ENCODE data around the gene ERBB4.

Gene ERBB4

GRCh38 chr2:212181646-212182045, 357.0 kb downstream of the ERBB4 start:
- TF ChIP-seq ZNF70 (CRISPR knock-in tag; IDR thresholded peaks at IDR 0.05) (no peak), ARNTL (CRISPR knock-in tag; IDR thresholded peaks at IDR 0.05; ENCODE audit: borderline replicate concordance, low read depth) (no peak), OSR1 (CRISPR knock-in tag; IDR thresholded peaks at IDR 0.05) (no peak), ZFP3 (CRISPR knock-in tag; IDR thresholded peaks at IDR 0.05) (no peak), PATZ1 (CRISPR knock-in tag; IDR thresholded peaks at IDR 0.05; ENCODE audit: borderline replicate concordance) (no peak), ZFP30 (CRISPR knock-in tag; IDR thresholded peaks at IDR 0.05) (no peak), SNAI2 (CRISPR knock-in tag; IDR thresholded peaks at IDR 0.05) (no peak), ISL1 (CRISPR knock-in tag; IDR thresholded peaks at IDR 0.05) (no peak), PPARA (CRISPR knock-in tag; IDR thresholded peaks at IDR 0.05; ENCODE audit: borderline replicate concordance) (no peak), TCF4 (CRISPR knock-in tag; IDR thresholded peaks at IDR 0.05; ENCODE audit: borderline replicate concordance) (no peak), RARB (CRISPR knock-in tag; IDR thresholded peaks at IDR 0.05) (no peak), ZNF8 (CRISPR knock-in tag; IDR thresholded peaks at IDR 0.05) (no peak), CSDC2 (CRISPR knock-in tag; IDR thresholded peaks at IDR 0.05) (no peak), ZNF565 (CRISPR knock-in tag; conservative IDR thresholded peaks at IDR 0.05; ENCODE audit: low read depth) (no peak), ESRRG (CRISPR knock-in tag; IDR thresholded peaks at IDR 0.05) (no peak), ZC3H10 (CRISPR knock-in tag; IDR thresholded peaks at IDR 0.05) (no peak), CSRNP3 (CRISPR knock-in tag; IDR thresholded peaks at IDR 0.05) (no peak)
- TF ChIP-seq, protein P1, sequence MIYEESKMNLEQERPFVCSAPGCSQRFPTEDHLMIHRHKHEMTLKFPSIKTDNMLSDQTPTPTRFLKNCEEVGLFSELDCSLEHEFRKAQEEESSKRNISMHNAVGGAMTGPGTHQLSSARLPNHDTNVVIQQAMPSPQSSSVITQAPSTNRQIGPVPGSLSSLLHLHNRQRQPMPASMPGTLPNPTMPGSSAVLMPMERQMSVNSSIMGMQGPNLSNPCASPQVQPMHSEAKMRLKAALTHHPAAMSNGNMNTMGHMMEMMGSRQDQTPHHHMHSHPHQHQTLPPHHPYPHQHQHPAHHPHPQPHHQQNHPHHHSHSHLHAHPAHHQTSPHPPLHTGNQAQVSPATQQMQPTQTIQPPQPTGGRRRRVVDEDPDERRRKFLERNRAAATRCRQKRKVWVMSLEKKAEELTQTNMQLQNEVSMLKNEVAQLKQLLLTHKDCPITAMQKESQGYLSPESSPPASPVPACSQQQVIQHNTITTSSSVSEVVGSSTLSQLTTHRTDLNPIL (CRISPR knock-in tag; IDR thresholded peaks at IDR 0.05; ENCODE audit: low read depth), result no peak
- TF ChIP-seq, protein P2, sequence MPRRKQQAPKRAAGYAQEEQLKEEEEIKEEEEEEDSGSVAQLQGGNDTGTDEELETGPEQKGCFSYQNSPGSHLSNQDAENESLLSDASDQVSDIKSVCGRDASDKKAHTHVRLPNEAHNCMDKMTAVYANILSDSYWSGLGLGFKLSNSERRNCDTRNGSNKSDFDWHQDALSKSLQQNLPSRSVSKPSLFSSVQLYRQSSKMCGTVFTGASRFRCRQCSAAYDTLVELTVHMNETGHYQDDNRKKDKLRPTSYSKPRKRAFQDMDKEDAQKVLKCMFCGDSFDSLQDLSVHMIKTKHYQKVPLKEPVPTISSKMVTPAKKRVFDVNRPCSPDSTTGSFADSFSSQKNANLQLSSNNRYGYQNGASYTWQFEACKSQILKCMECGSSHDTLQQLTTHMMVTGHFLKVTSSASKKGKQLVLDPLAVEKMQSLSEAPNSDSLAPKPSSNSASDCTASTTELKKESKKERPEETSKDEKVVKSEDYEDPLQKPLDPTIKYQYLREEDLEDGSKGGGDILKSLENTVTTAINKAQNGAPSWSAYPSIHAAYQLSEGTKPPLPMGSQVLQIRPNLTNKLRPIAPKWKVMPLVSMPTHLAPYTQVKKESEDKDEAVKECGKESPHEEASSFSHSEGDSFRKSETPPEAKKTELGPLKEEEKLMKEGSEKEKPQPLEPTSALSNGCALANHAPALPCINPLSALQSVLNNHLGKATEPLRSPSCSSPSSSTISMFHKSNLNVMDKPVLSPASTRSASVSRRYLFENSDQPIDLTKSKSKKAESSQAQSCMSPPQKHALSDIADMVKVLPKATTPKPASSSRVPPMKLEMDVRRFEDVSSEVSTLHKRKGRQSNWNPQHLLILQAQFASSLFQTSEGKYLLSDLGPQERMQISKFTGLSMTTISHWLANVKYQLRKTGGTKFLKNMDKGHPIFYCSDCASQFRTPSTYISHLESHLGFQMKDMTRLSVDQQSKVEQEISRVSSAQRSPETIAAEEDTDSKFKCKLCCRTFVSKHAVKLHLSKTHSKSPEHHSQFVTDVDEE (CRISPR knock-in tag; IDR thresholded peaks at IDR 0.05), result no peak
- ATAC-seq, result no peak

GRCh38 chr2:212180408-212181083, 358.1 kb downstream of the ERBB4 start:
- ATAC-seq, result no peak
- no peak for TF ChIP-seq PATZ1 (CRISPR knock-in tag; IDR thresholded peaks at IDR 0.05; ENCODE audit: borderline replicate concordance)
- no peak for TF ChIP-seq CSRNP3 (CRISPR knock-in tag; IDR thresholded peaks at IDR 0.05)
- TF ChIP-seq PPARA (CRISPR knock-in tag; IDR thresholded peaks at IDR 0.05; ENCODE audit: borderline replicate concordance), result no peak
- no peak for TF ChIP-seq ZNF70 (CRISPR knock-in tag; IDR thresholded peaks at IDR 0.05)
- no peak for TF ChIP-seq SNAI2 (CRISPR knock-in tag; IDR thresholded peaks at IDR 0.05)
- no peak for TF ChIP-seq TCF4 (CRISPR knock-in tag; IDR thresholded peaks at IDR 0.05; ENCODE audit: borderline replicate concordance)
- no peak for TF ChIP-seq POU6F1 (CRISPR knock-in tag; IDR thresholded peaks at IDR 0.05; ENCODE audit: borderline replicate concordance, low read depth)
- TF ChIP-seq CSDC2 (CRISPR knock-in tag; IDR thresholded peaks at IDR 0.05), result no peak
- TF ChIP-seq BACH2 (CRISPR knock-in tag; IDR thresholded peaks at IDR 0.05; ENCODE audit: borderline replicate concordance), result no peak
- TF ChIP-seq ZFP30 (CRISPR knock-in tag; IDR thresholded peaks at IDR 0.05), result no peak
- TF ChIP-seq ISL1 (CRISPR knock-in tag; IDR thresholded peaks at IDR 0.05), result no peak

All from SK-N-SH treated with all-trans-retinoic acid at 6 μM for 48 hours (cell line).